Ovary (tissue), 10 donors: ENCODE results near the gene DHX16. TPM values are rescaled to one million over a fixed set of nuclear protein-coding genes. Genes with fewer than 3 reads are reported as not detected.
"Not testable (repeated sequence)": the region's sequence is repeated elsewhere in the genome, so short reads cannot be mapped to it uniquely, and the experiment has no call there.

Experiments used
- DNase-seq, 5 donors: peaks; one replicate each; pipeline ENCODE4 v3.0.0-alpha.2; 2019 to 2020
- H3K27ac ChIP-seq, 2 donors: fragments of 200-600 bp; one replicate each; pipeline versions ENCODE4 v1.5.1 to v1.8.0; 2019 to 2022
- H3K27me3 ChIP-seq: fragments of 200-600 bp; one replicate; pipeline ENCODE4 v1.8.0; 2022
- H3K36me3 ChIP-seq: fragments of 200-600 bp; sonication (generic); one replicate; pipeline ENCODE4 v1.5.1; 2019
- H3K4me1 ChIP-seq: one replicate; pipeline ENCODE4 v1.8.1; 2013; ENCODE audit warnings: mild to moderate bottlenecking, moderate library complexity; ENCODE audit not compliant: insufficient read depth
- H3K4me3 ChIP-seq: fragments of 200-600 bp; sonication (generic); one replicate; pipeline ENCODE4 v1.5.1; 2017
- H3K9me3 ChIP-seq, 2 donors: fragments of 200-600 bp in 1 of 2; sonication (generic) in 1 of 2; one replicate each; pipeline versions ENCODE4 v1.5.1 to v1.8.1; 2013 to 2019; ENCODE audit warnings: mild to moderate bottlenecking in 1 of 2, moderate library complexity in 1 of 2
- CTCF ChIP-seq, 3 donors: fragments of 450-650 bp in 2 of 3; fragments of 200-600 bp in 1 of 3; IDR thresholded peaks; one replicate each; pipeline versions ENCODE4 v1.5.1 to v1.8.0; 2016 to 2022; ENCODE audit warnings: antibody characterized with exemption in 3 of 3, mild to moderate bottlenecking in 1 of 3
- EP300 ChIP-seq: sonication (generic); formaldehyde crosslinking; IDR thresholded peaks from one replicate; pipeline ENCODE4 v1.6.1; 2017; ENCODE audit warnings: antibody characterized with exemption
- POLR2A ChIP-seq: fragments of 450-650 bp; IDR thresholded peaks from one replicate; pipeline ENCODE4 v1.6.1; 2017; ENCODE audit warnings: antibody characterized with exemption, mild to moderate bottlenecking, moderate library complexity
- WGBS, 3 donors: extraction: QIAGEN DNeasy Blood & Tissue Kit in 1 of 3; methylation state at CpG; one replicate each; pipeline versions ENCODE4 v1.1.5 to v1.1.7; 2013 to 2017; 5-methylcytosine and 5-hydroxymethylcytosine counted together
- intact Hi-C, 4 donors: fragments of 100-400 bp; cut with DNase I; formaldehyde crosslinking; loops; one replicate each; pipeline versions ENCODE4 v1.11.0 to v1.15.1; 2022 to 2023
- long read RNA-seq, 3 donors: library from polyadenylated mRNA in 2 of 3; unstranded in 2 of 3; transcript quantifications; one replicate each; pipeline ENCODE4 v2.0.0 and lab custom pipeline, GENCODE V29; 2021 to 2026
- polyA plus RNA-seq, 2 donors: library from polyadenylated mRNA; stranded (reverse); fragments of 200-250 nt in 1 of 2; fragments of 350-450 nt in 1 of 2; fragmentation: Illumina TruSeq in 1 of 2; extraction: RNeasy Lipid Tissue Mini Kit (QIAGEN cat#74804) in 1 of 2; gene quantifications; one replicate each; pipeline ENCODE4 v1.2.3, GENCODE V29; 2013 to 2014
- total RNA-seq, 7 donors: library from RNA; depleted of rRNA in 2 of 7; stranded (reverse); fragments of >200 nt in 2 of 7; fragmentation: NEBNext Ultra II Directional in 3 of 7; extraction: Animal tissue kit (Norgen Biotek cat#: 25700) in 3 of 7; gene quantifications; one replicate each; pipeline versions ENCODE4 v1.1.0 to v1.2.4, GENCODE V29; 2016 to 2023
- donor health status: DM: no; HTN: no; CAD: no; lungs with moderate emphysema.
- donor health status: DM: no; HTN: no; CAD: no.
- donor health status: Bipolar disorder and iron deficiency.
- donor health status: DM: yes; HTN: yes; CAD: no.
- donor health status: DM: no; HTN: no; CAD: no.
- donor health status: DM: yes; HTN: yes; CAD: no.

Gene DHX16
- total RNA-seq (10 to 100 TPM; 18.0 to 27.4 (median 22.5) TPM), polyA plus RNA-seq (10 to 100 TPM; 19.3 to 27.4 TPM)
- long read RNA-seq, donor 1, transcript DHX16-202 (20 exons, 3,445 nt) = major isoform, 16 of 34 reads
- long read RNA-seq, donor 1, partial matches to known transcripts = 11 of 34 reads
- long read RNA-seq, donor 1, other reads (novel, unspliced or antisense) = 7 of 34 reads
- long read RNA-seq, donor 2, transcript DHX16-202 (20 exons, 3,445 nt) = major isoform, 5 of 5 reads
- long read RNA-seq, donor 2, partial matches to known transcripts = 0 of 5 reads
- long read RNA-seq, donor 2, other reads (novel, unspliced or antisense) = 0 of 5 reads
- long read RNA-seq, donor 3, transcript DHX16-202 (20 exons, 3,445 nt) = major isoform, 16 of 33 reads
- long read RNA-seq, donor 3, partial matches to known transcripts = 11 of 33 reads
- long read RNA-seq, donor 3, other reads (novel, unspliced or antisense) = 5 of 33 reads

DNA sequence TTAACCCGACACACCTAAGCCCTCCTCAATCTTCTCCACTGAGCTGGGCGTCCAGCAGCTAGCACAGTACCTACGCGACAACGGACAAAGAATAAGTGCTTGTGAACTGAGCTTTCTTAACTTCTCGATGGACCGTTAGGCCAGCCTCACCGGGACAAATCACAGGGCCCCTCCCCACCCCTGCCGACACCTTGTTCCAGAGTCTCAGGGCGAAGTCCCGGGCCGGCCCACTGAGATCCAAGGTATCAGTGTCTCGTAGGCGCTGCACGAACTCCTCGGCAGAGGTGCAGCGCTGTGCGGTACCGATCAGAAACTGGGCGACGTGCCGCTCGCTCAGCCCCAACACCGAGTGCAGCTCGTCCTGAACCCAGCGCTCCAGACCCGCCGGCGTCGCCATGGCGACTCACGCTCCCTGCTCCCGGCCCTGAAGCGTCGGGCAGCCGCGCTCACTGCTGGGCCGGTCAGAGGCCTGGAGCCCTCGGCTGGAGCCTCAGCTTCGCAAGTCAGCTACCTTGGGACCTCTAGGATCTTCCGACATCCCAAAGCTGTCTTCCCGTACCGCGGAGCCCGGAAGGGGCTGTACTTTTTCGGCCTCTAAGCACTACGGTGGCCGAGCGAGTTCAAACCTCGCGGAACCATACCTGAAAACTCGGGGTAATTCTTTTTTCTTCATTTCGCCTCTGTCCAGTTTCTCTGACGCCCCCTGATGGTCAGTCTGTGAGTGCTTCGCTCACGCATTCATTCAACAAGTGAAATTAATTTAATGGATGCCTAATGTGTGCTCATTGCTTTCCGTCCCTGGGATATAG lies at the start of gene DHX16:
TSS of gene DHX16 (minus strand) at position 562 of the 809 bp plus-strand sequence. CDS start at position 397, 165 bp downstream.
- Histone ChIP-seq H3K36me3 (no peaks in the 10 kb centered on the region), H3K4me1 (peaks cover 4% of the 10 kb centered on the region), H3K27me3 (no peaks in the 10 kb centered on the region), H3K27ac (peak within 1 kb of the TSS in 1 of 2 donors; percentile 35), H3K9me3 (no peaks in the 10 kb centered on the region), H3K4me3 (peak within 1 kb of the TSS; percentile 100)
- peak; percentile 94 to 97 (median 96) for DNase-seq
- WGBS, 3 donors = 0% methylated on average over 56 to 57 of the region's 57 CpGs
- TF ChIP-seq EP300 (no peak), POLR2A (peak; percentile 18), CTCF (IDR thresholded peaks at IDR 0.05) (peak; percentile 85 to 89 (median 88))
- intact Hi-C loops = loop anchor here in 2 of 4 donors (10.0 kb wide), 3 partner anchors 128 to 402 kb away; no protein-coding TSS in a partner anchor

GRCh38 chr6:30722025-30722279 lies 49.1 kb upstream of the DHX16 start:
- DNase-seq = peak in 2 of 5 donors; percentile 24 to 63
- not testable (repeated sequence) for H3K27me3 ChIP-seq, H3K36me3 ChIP-seq, H3K4me1 ChIP-seq, H3K9me3 ChIP-seq
- Histone ChIP-seq H3K27ac (peak overlapping the region; percentile 85 to 94), H3K4me3 (peak overlapping the region; percentile 89)
- WGBS, 3 donors = 3 to 7% (median 5%) methylated on average over 10 of the region's 10 CpGs
- intact Hi-C loops = loop anchor here (1.0 to 2.0 kb wide), 3 partner anchors 41 to 43 kb away; no protein-coding TSS in a partner anchor

DNA sequence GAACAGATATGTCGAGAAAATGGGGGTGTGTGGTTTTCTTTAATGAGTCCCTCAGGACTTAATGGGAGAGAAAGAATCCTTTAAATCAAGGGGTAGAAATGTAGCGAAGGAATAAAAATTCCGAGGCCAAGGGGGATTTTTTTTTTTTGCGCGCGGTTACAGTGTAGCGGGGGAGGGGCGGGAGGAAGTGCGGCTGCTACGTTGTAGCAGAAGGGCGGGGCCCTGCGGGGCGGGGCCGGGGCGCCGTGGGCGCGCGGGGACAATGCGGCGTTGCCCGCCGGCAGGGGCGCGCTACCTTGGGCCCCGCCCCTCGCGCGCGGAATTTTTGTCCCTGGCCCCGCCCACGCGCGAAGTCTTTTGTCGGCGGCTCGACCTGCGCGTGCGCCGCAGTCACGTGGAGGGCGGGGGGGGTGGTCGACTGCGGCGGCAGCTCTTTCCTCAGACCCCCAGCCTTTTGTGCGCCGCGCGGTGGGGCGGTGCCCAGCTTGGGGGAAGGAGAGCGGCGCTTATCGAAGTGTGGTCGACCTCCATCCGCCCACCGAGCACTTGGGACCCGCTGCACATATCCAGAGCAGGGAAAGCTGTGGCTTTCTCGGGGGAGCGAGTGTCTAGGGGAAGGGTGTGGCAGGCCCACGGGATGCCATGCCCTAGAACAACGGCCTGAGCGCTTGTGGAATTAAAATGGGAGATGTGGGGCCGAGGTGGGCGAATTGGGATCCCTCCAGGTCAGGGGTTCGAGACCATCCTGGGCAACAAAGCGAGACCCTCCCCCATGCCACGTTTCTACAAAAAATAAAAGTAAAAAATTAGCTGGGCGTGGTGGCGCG lies 48.6 kb upstream of the DHX16 start:
- 1 to 2% (median 1%) methylated on average over 57 to 71 of the region's 71 CpGs for WGBS, 3 donors
- no peaks in the 10 kb centered on the region for H3K9me3 ChIP-seq
- TF ChIP-seq EP300 (no peak), CTCF (IDR thresholded peaks at IDR 0.05) (peak; percentile 33 to 77 (median 41))
- H3K27me3 ChIP-seq = no peaks in the 10 kb centered on the region
- intact Hi-C loops = loop anchor here (1.0 to 2.0 kb wide), 4 partner anchors 35 to 43 kb away; partner anchors contain the start of gene PPP1R18 (in 3 of the 4)
- peak; percentile 91 to 97 (median 93) for DNase-seq
- peak overlapping the region; percentile 89 for H3K4me3 ChIP-seq
- H3K27ac ChIP-seq = peak overlapping the region; percentile 85 to 94
- H3K4me1 ChIP-seq = peaks cover 2% of the 10 kb centered on the region
- no peaks in the 10 kb centered on the region for H3K36me3 ChIP-seq

DNA sequence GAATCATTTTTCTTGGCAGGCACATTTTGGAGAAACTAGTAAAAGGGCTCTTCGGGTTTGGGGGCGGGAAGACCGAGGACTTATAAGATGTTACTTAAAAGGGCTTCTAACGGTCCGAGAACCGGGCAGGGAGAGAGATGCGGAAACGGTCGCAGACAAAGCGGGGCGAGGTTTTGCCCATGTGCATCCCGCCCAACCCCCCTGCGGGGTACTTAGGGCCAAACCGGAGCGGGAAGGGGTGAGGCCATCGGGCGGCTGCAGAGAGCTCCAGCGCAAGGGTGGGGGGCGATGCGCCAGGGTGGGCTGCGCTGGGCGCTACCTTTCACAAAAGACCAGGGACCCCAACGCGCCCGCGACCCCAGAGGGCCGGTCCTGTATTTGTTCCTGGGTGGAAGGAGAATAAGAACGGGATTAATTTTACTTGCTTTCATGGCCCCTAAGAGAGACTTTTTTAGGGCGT lies 48.0 kb upstream of the DHX16 start:
- intact Hi-C loops = loop anchor here in 3 of 4 donors (2.0 kb wide), 1 partner anchor 34 kb away; the partner anchor contains the start of gene PPP1R18 (in 3 of the 3)
- no peaks in the 10 kb centered on the region for H3K36me3 ChIP-seq
- DNase-seq = peak; percentile 77 to 85 (median 81)
- no peaks in the 10 kb centered on the region for H3K27me3 ChIP-seq
- H3K9me3 ChIP-seq = no peaks in the 10 kb centered on the region
- WGBS, 3 donors = 0 to 1% (median 0%) methylated on average over 29 of the region's 29 CpGs
- TF ChIP-seq POLR2A (peak; percentile 28), CTCF (IDR thresholded peaks at IDR 0.05) (no peak)
- peaks cover 2% of the 10 kb centered on the region for H3K4me1 ChIP-seq
- H3K27ac ChIP-seq = peak overlapping the region; percentile 31 to 94
- H3K4me3 ChIP-seq = peak overlapping the region; percentile 89
